Skeletal muscle cell (primary cell): Measurements from ENCODE around the gene KIFBP.
A peak's percentile ranks its signal among the peaks of the same experiment; 100 is the strongest.

Source experiments
- DNase-seq: peaks from one replicate; pipeline ENCODE4 v3.0.0-alpha.2; 2010; ENCODE audit warnings: low read depth
- H3K4me3 ChIP-seq: 2 replicates; pipeline ENCODE4 v1.5.1; 2011; ENCODE audit warnings: low read depth, mild to moderate bottlenecking, control low read depth, low read length, moderate library complexity

KIFBP gene

DNA sequence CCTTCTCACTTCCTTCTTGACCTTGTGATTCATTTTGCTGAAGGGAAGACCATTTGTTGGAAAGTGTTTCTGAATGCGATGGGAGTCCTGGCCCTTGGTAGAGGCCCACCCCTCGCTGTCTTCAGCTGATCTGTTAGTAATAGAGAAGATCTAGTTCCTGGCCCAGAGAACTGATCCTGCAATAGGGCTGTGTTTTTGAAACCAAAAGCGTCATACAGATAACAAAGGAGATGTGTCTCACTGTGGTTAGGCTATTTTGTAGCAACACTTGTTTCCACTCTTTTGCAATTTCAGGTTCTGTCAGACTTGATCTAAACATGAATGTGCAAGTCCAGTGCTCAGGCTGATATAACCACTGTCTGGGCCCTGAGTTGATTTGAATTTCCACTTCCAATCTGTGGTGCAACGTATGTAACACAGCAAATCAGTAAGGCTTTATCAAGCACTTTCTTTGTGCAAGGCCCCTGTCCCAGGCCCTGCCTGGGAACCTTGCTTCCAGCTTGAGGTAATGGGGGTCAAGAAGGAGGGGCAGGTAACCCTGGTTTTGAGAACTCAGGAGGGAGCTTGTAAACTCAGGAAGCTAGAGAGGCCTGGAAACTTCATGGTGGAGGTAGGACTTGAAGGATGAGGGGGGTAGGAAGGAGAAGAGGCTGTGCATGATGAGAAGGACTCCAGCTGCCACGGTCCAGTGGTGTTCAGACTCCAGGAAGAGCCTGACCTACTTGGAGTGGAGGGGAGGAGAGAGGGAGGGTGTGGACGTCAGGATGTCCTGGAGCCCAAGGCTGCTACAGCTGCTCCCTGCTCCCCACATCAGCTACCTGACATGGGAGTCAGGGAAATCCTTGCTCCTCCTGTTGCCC lies 57.1 kb downstream of the KIFBP start:
- H3K4me3 ChIP-seq, result no peak overlapping the region
- DNase-seq, result no peak

DNA sequence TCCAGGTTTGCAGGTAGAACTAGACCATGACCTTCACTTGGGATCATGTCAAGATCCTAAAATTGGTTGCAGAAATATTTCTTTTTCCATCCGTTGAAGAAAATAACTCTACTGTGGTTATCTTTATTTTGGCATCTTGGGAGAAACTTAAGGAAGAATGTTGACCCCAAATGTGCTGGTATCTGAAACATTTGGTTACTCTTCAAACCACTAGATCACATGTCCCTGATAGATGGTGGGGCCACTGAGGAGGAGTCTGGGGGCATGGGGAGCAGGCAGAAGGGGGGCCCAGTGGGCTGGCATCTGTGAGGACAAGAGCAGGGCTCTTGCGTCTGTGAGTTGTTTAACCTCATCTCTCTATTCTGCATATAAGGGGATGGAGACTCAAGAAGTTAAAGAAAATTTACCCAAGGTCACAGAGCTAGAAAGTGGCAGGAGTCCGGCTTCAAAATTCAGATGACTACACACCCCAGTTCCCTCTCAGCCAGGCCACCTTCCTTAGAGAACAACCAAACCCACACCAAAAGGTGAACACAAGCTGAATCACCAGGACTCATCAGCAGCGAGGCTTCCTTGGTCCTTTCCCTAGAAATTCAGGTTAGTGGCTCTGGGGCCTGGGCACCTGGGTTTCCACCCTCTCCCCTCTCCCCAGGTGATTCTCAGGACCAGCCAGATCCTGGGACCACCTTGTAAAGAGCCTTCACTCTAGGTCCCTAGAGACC lies 58.7 kb downstream of the KIFBP start:
- DNase-seq, result no peak
- H3K4me3 ChIP-seq, result no peak overlapping the region

DNA sequence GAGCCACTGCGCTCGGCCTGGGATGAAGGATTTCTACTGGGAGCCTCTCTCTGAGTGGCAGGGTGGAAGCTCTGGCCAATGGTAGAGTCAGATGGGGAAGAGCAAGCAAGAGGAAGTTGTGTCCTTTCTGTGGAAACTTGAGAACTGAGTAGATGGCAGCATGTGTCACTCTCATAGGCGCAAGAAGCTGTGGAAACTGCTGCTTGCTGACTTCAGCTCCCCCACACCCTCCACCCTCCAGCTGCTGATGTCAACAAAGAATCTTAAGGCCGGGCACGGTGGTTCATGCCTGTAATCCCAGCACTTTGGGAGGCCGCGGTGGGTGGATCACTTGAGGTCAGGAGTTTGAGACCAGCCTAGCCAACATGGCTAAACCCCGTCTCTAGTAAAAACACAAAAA lies 59.5 kb downstream of the KIFBP start:
- DNase-seq, result peak; percentile 73

DNA sequence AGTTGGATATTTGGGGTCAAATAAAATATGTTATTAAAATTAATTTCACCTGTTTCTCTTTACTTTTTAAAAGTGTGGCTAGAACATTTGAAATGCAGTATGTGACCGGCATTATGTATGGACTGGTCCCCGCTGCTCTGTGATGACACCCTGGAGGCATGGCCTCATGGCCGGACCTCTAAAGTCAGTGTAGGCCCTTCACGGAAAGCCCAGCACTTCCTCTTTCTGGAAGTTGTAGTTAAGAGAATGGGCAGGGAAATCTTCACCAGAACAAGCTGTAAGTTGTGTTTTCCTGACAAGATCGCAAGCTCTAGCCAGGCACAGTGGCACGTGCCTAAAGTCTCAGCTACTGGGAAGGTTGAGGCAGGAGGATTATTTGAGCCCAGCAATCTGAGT lies 61.0 kb downstream of the KIFBP start:
- no peak for DNase-seq
- no peak overlapping the region for H3K4me3 ChIP-seq

More for the DNA sequence above, 59.5 kb downstream of the KIFBP start:
- H3K4me3 ChIP-seq, result no peak overlapping the region

DNA sequence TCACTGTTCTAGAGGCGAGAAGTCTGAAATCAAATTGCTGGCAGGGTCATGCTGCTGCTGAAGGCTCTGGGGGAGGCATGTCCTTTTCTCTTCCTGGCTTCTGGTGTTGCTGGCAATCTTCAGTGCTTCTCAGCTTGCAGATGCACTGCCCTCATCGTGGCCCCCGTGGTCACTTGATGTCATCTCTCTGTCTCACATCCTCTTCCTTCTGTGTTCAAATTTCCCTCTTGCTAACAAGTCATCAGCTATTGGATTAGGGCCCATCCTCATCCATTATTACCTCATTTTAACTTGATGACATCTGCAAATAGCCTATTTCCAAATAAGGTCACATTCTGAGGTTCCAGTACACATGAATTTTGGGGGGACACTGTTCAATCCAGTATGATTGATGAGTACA lies 62.7 kb downstream of the KIFBP start:
- no peak overlapping the region for H3K4me3 ChIP-seq
- DNase-seq, result peak; percentile 57

DNA sequence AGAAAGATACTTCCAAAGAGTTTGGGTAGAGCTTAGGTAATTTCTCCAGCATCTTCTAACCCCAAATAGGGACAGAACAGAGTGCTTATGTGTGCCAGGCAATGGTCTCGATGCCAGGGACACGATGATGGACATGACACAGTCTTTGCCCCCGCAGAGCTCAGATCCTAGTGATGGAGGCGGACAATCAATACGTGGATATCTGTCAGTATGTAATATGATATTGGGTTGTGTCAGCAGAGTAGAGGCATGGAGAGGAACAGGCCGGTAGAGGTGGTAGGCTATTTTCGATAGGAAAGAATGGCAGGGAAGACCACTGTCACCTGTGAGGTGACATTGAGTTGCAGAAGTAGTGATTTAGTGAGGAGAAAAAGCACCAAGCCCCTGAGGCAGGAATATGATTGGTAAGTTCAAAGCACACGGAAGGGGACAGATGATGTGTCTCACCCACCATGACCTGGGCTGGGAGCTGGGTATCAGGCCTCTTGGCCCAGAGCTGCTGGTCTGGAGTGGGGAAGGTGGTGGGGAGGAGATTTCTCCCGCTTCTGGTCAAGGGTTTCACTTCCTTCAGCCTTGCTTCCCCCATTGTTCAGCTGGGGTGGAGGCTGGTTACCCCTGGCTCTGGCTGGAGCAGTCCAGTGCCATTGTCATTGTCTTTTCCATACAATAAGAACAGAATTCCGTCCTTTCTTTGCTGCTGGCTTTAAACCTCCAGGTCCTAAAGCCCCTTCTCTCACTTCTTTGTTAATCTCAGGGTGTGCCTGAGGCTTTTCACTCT lies 63.3 kb downstream of the KIFBP start:
- no peak for DNase-seq
- no peak overlapping the region for H3K4me3 ChIP-seq

DNA sequence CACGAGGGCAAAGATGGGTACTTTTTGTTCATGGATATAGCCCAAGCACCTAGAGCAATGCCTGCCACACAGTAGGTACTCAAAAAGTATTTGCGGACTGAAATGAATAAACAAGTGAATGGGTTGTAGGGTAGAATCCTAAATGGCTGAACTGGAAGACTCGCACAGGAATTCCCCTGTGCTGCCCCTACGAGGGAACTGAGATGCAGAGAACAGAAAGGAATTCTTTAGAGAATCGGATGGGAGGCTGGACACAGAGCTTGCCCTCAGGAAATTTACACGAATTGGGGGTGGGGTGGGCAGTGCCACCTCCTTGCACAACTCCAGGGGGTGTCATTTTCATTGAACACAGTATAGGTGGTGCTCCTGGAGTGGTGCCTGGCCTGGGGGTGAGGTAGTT lies 64.1 kb downstream of the KIFBP start:
- no peak for DNase-seq
- no peak overlapping the region for H3K4me3 ChIP-seq

DNA sequence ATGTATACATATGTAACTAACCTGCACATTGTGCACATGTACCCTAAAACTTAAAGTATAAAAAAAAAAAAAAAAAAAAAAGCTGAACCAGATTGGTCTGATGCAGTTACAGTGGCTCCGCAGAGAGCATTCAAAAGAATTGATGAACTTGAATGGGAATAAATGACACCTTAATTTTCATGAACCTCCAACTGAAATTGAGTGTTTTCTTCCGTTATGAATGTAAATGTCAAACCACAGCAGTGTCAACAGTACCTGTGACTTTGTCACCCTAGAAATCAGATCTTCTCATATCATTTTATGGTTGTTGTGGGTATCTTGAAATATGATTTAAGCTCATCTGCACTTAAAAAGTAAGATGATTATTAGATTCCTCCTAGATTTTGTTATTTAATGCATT lies 66.6 kb downstream of the KIFBP start:
- no peak overlapping the region for H3K4me3 ChIP-seq
- DNase-seq, result no peak

DNA sequence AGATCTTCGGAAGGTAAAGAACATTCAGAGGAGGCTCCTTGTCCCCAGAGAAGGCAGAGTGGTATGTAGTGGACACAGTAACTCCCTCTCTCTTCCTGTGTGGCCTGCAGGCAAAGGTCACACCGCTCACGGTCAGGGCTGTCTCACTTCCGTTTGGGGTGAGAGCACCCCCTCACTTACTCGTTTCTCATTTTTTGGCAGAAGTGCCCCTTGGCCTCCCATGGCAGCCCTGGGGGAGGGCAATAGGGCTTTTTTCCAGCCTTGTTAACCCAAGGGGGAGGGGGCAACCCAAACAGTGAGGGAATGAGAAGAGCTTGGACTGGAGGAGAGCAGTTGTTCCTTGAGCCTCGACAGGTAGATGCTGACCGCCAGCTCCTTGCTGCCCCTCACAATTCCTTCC lies 67.5 kb downstream of the KIFBP start:
- no peak for DNase-seq
- H3K4me3 ChIP-seq, result no peak overlapping the region

DNA sequence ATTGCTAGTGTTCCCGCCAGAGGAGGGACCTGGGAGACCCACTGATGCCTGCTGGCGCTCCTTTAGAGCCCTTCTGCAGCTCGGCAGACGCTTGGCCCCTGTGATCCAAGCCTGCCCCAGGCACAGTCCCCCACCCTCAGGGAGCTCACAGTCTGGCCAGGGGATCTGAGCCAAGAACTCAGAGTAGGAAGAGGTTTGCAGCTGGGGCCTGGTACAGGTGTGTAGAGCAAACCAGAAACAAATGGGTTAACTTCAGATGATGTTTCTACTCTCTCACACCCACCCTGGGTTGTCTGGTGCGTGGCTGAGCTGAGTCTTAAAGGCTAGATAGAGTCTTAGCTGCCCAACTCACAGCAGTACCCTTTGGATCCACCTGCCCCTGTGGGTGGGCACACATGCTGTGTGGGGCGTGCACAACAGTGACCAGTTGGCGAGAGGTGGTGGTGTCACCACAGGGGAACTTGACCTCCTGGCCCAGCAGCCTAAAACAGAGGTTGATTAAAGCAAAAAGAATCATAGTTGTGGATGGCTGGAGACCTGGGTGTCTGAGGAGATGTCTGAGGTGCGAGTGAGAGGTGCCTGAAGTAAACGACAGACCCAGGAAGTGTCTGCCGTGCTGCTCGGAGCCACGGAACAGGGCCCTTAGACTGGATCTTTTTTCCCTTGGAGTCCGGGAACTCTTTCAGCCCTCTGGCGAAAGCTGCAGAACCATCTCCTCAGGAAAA lies 68.1 kb downstream of the KIFBP start:
- no peak overlapping the region for H3K4me3 ChIP-seq
- no peak for DNase-seq

DNA sequence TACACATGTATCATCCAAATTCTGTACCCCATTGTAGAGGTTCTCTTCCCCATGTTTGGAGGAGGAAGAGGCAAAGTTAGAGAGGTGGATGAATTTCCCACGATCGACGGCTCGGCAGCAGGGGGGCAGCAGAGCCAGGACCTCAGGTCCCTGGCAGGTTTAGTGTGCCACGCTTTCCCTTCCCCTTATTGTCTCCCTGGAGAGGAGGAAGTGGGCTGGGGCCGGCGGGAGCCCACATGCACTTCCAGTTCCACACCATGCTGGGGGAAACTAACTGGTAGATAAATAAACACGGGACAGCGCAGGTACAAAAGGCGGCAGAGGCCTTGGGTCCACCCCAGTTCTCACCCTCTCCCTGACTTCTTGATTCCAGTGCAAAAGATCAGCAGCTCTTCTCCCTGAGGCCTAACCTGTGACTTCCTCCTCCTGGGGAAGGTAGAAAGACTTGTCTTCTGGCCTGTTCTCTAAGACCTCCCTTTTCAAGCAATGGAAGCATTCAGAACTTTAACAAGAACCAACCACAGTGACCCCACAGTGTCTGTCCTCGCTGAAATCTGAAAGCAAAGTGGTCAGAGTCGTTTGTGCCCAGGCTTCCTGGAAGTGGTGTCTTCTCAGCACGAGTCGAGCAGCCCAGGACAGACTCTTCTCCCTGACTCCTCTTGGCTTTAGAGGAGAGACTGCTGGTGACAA lies 68.8 kb downstream of the KIFBP start:
- H3K4me3 ChIP-seq, result no peak overlapping the region

DNA sequence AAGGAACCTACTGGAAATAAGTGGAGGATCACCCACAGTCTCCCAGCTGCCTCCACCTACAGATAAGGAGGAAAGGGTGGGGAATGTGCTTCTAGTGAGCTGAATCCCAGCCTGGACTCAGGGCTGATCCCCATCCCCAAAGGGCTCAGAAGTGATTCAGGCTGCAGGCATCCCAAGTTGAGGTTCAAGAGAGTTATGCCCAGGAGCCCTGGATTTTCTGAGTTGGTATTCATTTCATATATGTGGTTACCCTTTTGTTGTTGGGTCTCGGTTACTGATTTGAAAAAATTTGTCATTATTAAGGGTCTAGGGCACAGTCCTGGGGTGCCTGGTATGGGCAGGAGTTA lies 69.3 kb downstream of the KIFBP start:
- H3K4me3 ChIP-seq, result no peak overlapping the region
- peak; percentile 17 for DNase-seq

More for the DNA sequence above, 68.8 kb downstream of the KIFBP start:
- DNase-seq, result no peak

DNA sequence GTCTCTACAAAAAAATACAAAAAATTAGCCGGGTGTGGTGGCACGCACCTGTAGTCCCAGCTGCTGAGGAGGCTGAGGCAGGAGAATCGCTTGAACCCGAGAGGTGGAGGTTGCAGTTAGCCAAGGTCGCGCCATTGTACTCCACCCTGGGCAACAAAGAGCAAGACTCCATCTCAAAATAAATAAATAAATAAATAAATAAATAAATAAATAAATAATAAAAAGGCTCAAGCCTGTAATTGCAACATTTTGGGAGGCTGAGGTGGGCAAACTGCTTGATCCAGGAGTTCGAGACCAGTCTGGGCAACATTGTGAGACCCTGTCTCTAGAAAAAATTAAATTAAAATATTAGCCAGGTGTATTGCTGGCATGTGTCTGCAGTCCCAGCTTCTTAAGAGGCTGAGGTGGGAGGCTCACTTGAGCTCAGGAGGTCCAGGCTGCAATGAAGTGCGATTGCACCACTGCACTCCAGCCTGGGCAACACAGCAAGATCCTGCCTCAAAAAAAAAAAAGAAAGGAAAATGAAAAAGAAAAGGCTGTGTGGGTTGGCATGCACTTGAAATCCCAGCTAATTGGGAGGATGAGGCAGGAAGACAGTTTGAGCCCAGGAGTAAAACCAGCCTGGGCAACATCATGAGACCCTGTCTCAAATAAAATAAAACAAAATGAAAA lies 71.7 kb downstream of the KIFBP start:
- DNase-seq, result no peak
- no peak overlapping the region for H3K4me3 ChIP-seq

DNA sequence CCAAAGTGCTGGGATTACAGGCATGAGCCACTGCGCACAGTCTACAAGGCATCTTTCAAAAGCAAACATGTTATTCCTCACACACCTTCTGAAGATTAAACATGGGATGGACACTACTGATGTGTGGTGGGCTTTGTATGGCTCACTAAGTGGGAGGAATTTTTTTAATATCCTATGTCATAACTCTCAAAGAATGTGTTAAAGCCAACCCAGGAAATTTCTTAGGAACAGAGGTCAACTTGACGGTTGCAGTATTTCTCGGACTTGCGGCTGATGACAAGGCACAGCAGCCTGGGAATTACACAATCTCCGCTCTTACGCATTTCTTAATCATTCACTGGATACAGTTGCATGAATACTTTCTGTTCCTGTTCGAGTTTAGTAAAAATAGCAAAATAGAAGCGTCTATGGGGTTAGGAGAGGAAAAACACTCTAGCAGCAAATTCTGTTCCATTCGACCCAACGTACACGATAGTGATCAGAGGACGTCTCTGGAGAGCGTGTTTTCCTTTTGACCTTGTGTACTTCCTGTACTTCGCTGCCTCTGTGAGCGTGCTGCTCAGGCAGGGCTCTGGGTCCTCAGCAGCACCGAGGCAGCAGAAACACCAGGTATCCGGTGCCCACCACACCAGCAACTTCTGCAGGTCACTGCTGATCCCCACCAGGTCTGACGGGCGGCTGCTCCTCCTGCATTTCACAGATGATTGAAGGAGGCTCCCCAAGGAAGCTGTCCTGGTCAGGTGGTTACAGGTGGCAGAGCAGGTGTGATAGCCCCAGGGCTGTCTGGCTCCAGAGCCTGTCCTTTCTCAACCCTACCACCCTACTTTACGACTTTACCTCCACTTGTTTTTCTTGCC lies 72.9 kb downstream of the KIFBP start:
- H3K4me3 ChIP-seq, result peak overlapping the region; percentile 30
- peak; percentile 99 for DNase-seq

DNA sequence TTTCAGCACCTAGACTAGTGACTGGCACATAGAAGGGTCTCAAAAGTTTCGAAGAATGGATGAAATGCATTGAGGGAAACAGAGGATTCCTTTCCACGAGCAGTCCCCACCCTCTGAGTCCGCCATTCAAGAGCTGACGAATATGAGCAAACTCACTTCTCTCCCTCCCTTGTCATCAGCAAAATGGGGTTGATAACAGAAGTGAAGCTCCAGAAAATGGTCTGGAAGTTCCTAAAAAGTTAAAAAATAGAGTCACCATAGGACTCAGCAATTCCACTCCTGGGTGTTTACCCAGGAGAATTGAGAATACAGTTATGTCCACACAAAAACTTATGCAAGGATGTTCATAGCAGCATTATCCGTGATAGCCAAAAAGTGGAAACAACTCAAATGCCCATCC lies 74.3 kb downstream of the KIFBP start:
- no peak for DNase-seq
- H3K4me3 ChIP-seq, result no peak overlapping the region

DNA sequence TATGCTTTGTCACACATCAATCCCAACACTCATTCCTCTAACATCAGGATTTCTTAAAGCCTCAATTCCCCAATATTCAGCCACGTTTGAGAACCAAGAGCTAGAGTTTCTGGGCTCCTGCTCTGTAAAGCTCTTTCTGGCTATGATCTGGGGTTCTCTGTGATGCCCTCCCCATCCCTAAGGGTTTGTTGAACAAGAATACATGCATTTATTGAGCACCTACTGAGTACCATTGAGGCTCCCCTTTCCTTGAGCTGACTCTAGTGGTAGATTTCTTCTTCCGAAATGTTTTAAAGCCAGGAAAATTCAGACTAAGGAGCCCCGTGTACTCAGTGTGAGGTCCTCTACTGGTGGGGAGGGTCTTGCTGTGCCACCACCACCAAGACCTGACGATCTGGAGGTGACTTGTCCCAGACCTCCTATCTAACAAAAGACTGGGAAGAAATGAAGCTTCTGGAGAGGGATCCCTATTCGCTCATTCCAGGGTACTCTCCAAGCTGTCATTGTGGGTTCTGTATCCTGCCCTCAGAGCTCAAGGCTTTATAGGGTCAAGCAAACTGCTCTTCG lies 76.2 kb downstream of the KIFBP start:
- H3K4me3 ChIP-seq, result no peak overlapping the region

More for the DNA sequence above, 76.2 kb downstream of the KIFBP start:
- DNase-seq, result no peak
